ENCODE measurements around the gene SETD6. TPM values are rescaled to one million over a fixed set of nuclear protein-coding genes. Genes with fewer than 3 reads are reported as not detected.

SETD6 gene
- total RNA-seq, 4 donors from 2014 or later = 37.3 to 59.2 (median 44.4) TPM

- TF ChIP-seq POLR2A (IDR thresholded peaks at IDR 0.05) (no peak), CTCF (IDR thresholded peaks at IDR 0.05) (no peak)
- no peaks in the 10 kb centered on the region for H3K9me3 ChIP-seq
- intact Hi-C loops (cut with DNase I) = no loop called here
- no peak overlapping the region for H3K27ac ChIP-seq
- no peak overlapping the region for H3K4me3 ChIP-seq (replicated peaks in 1 of 3)
- no peak for DNase-seq
- no peaks in the 10 kb centered on the region for H3K36me3 ChIP-seq
- WGBS, 2 donors = 49 to 63% methylated on average over 9 to 10 of the region's 10 CpGs
- no peaks in the 10 kb centered on the region for H3K27me3 ChIP-seq
- H3K4me1 ChIP-seq = no peaks in the 10 kb centered on the region
Measured at GRCh38 chr16:58471209-58471975, 43.9 kb upstream of the SETD6 start.

- H3K4me1 ChIP-seq = no peaks in the 10 kb centered on the region
- TF ChIP-seq POLR2A (IDR thresholded peaks at IDR 0.05) (no peak), CTCF (IDR thresholded peaks at IDR 0.05) (no peak)
- H3K27ac ChIP-seq = no peak overlapping the region
- no peaks in the 10 kb centered on the region for H3K9me3 ChIP-seq
- no peaks in the 10 kb centered on the region for H3K36me3 ChIP-seq
- no peak for DNase-seq
- H3K27me3 ChIP-seq = no peaks in the 10 kb centered on the region
- intact Hi-C loops (cut with DNase I) = no loop called here
- WGBS, 2 donors = 85 to 89% methylated on average over 3 to 9 of the region's 9 CpGs
- H3K4me3 ChIP-seq (replicated peaks in 1 of 3) = no peak overlapping the region
Measured at GRCh38 chr16:58472266-58472665, 43.1 kb upstream of the SETD6 start.

- WGBS, 2 donors = 90 to 95% methylated on average over 3 of the region's 3 CpGs
- intact Hi-C loops (cut with DNase I) = no loop called here
Measured at GRCh38 chr16:58472827-58473226, 42.5 kb upstream of the SETD6 start.

GRCh38 chr16:58474296-58474695 is 41.0 kb upstream of the SETD6 start:
- intact Hi-C loops (cut with DNase I) = no loop called here
- Histone ChIP-seq H3K4me1 (no peaks in the 10 kb centered on the region), H3K36me3 (no peaks in the 10 kb centered on the region), H3K27ac (no peak overlapping the region), H3K9me3 (no peaks in the 10 kb centered on the region), H3K4me3 (replicated peaks in 1 of 3) (no peak overlapping the region), H3K27me3 (no peaks in the 10 kb centered on the region)
- 61 to 64% methylated on average over 10 of the region's 10 CpGs for WGBS, 2 donors
- no peak for TF ChIP-seq POLR2A (IDR thresholded peaks at IDR 0.05)
- TF ChIP-seq CTCF (IDR thresholded peaks at IDR 0.05) = no peak
- DNase-seq = no peak

More at GRCh38 chr16:58472827-58473226, 42.5 kb upstream of the SETD6 start:
- no peak for DNase-seq
- Histone ChIP-seq H3K27me3 (no peaks in the 10 kb centered on the region), H3K4me1 (no peaks in the 10 kb centered on the region), H3K9me3 (no peaks in the 10 kb centered on the region), H3K4me3 (replicated peaks in 1 of 3) (no peak overlapping the region), H3K27ac (no peak overlapping the region), H3K36me3 (no peaks in the 10 kb centered on the region)
- TF ChIP-seq CTCF (IDR thresholded peaks at IDR 0.05) (no peak), POLR2A (IDR thresholded peaks at IDR 0.05) (no peak)

- DNase-seq = no peak
- H3K27ac ChIP-seq = peak overlapping the region in 1 of 3 donors; percentile 24
- no peak overlapping the region for H3K4me3 ChIP-seq (replicated peaks in 1 of 3)
- H3K36me3 ChIP-seq = no peaks in the 10 kb centered on the region
- TF ChIP-seq POLR2A (IDR thresholded peaks at IDR 0.05) = no peak
- TF ChIP-seq CTCF (IDR thresholded peaks at IDR 0.05) = no peak
- H3K4me1 ChIP-seq = no peaks in the 10 kb centered on the region
- no peaks in the 10 kb centered on the region for H3K27me3 ChIP-seq
- intact Hi-C loops (cut with DNase I) = no loop called here
- WGBS, 2 donors = 53 to 62% methylated on average over 4 of the region's 4 CpGs
- no peaks in the 10 kb centered on the region for H3K9me3 ChIP-seq
Measured at GRCh38 chr16:58475091-58475619, 40.2 kb upstream of the SETD6 start.

Measured in thyroid gland (tissue), 4 donors.